Measurements from ENCODE around the gene C4orf50. TPM values are rescaled to one million over a fixed set of nuclear protein-coding genes. Genes with fewer than 3 reads are reported as not detected.
"Not testable (repeated sequence)": the region's sequence is repeated elsewhere in the genome, so short reads cannot be mapped to it uniquely, and the experiment has no call there.

C4orf50 gene
- total RNA-seq, 3 donors from 2014 or later: 0.03 to 0.11 (median 0.08) TPM

DNA sequence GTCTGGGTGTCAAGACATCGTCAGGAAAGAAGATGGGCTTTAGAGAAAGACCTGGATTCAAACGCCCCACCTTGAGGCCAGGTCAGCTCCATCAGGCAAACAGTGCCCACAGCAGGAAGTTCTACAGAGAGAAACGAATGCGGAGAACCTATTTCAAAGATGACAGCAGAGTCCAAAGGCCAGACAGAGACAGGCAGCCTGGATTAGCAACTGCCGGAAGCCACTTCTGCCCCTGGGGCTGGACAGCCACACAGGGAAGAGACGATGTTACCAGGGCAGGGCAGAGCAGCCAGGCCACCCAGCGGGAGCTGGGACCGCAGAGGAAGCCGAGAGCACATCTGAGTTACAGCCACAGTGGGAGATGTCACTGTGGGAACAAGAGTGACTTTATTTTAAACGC is 1.2 kb downstream of the C4orf50 start:
- Mint-ChIP-seq H3K27me3 (ENCODE audit: low read depth) (no peaks in the 10 kb centered on the region), H3K36me3 (ENCODE audit: insufficient read depth) (no peaks in the 10 kb centered on the region), H3K4me1 (ENCODE audit: low read depth) (no peaks in the 10 kb centered on the region), H3K4me3 (no peak overlapping the region), H3K9me3 (no peaks in the 10 kb centered on the region)
- no peak for DNase-seq
- ATAC-seq: no peak

DNA sequence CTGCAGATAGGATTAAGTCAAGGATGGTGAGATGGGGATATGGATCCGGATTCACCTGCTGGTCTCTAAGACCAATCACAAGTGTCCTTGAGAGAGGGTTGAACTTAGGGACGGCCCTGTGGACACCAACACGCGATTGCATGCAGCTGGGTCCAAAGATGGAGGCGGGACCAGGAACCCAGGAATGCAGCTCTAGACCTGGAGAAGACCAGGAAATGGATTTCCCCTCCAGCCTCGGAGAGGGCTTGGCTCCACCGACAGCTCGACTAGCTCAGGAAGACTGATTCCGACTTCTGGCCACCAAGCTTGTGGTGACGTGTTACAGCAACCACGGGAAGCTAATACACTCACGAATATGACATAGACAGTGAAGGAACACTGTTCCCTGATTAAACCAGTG is 4.7 kb downstream of the C4orf50 start:
- Mint-ChIP-seq H3K9me3 (no peaks in the 10 kb centered on the region), H3K4me3 (no peak overlapping the region), H3K4me1 (ENCODE audit: low read depth) (no peaks in the 10 kb centered on the region), H3K27me3 (ENCODE audit: low read depth) (peaks cover 22% of the 10 kb centered on the region), H3K36me3 (ENCODE audit: insufficient read depth) (no peaks in the 10 kb centered on the region)
- ATAC-seq (no peak), DNase-seq (no peak)

DNA sequence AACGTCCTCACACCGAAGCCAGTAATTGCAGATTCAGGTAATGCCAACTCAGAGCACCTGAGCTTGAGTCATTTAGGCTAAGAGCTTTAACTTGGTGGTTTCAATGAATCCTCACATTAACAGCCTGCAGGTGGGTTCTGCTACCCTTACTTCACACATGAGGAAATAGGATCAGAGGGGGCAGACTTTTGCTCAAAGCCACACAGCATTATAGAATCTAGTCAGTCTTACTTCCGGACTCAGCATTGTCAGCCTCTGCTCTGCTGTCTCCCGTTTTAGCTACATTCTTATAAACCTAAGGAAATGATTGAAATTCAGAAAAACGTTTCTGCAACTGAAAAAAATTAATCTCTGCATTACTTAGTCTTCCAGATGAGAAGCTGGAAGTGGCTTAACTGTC is 6.0 kb downstream of the C4orf50 start:
- H3K9me3 Mint-ChIP-seq: no peaks in the 10 kb centered on the region
- no peaks in the 10 kb centered on the region for H3K36me3 Mint-ChIP-seq (ENCODE audit: insufficient read depth)
- no peaks in the 10 kb centered on the region for H3K4me1 Mint-ChIP-seq (ENCODE audit: low read depth)
- no peak overlapping the region for H3K4me3 Mint-ChIP-seq
- no peak for ATAC-seq
- DNase-seq: no peak
- H3K27me3 Mint-ChIP-seq (ENCODE audit: low read depth): peaks cover 27% of the 10 kb centered on the region

DNA sequence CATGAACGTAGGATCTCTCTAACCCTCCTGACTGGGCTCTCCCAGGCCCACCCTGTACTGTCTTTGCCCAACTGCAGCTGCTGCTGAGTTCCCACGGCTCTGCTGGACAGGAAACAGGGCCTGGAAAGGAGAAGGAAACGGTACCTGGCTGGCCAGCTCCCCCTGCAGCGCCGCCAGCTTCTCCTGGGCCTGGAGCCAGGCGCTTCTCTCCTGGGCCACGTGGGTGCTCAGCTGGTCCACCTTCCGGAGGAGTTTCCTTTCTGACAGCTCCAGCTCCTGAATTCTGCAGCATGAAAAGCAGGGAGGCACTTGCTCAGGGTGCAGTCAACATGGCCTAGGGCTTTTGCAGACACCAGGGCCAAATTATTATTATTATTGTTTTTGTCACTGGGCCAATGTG is 6.5 kb downstream of the C4orf50 start:
- H3K9me3 Mint-ChIP-seq: no peaks in the 10 kb centered on the region
- no peak for DNase-seq
- H3K4me1 Mint-ChIP-seq (ENCODE audit: low read depth): no peaks in the 10 kb centered on the region
- H3K36me3 Mint-ChIP-seq (ENCODE audit: insufficient read depth): no peaks in the 10 kb centered on the region
- no peak overlapping the region for H3K4me3 Mint-ChIP-seq
- no peak for ATAC-seq
- H3K27me3 Mint-ChIP-seq (ENCODE audit: low read depth): peaks cover 29% of the 10 kb centered on the region

GRCh38 chr4:6011271-6011671 is 7.0 kb downstream of the C4orf50 start:
- H3K27me3 Mint-ChIP-seq (ENCODE audit: low read depth): peaks cover 29% of the 10 kb centered on the region
- no peak for ATAC-seq
- no peak for DNase-seq
- no peaks in the 10 kb centered on the region for H3K36me3 Mint-ChIP-seq (ENCODE audit: insufficient read depth)
- H3K4me1 Mint-ChIP-seq (ENCODE audit: low read depth): no peaks in the 10 kb centered on the region
- no peak overlapping the region for H3K4me3 Mint-ChIP-seq
- no peaks in the 10 kb centered on the region for H3K9me3 Mint-ChIP-seq

GRCh38 chr4:6010789-6011188 is 7.4 kb downstream of the C4orf50 start:
- Mint-ChIP-seq H3K9me3 (no peaks in the 10 kb centered on the region), H3K27me3 (ENCODE audit: low read depth) (peaks cover 29% of the 10 kb centered on the region), H3K36me3 (ENCODE audit: insufficient read depth) (no peaks in the 10 kb centered on the region), H3K4me1 (ENCODE audit: low read depth) (no peaks in the 10 kb centered on the region), H3K4me3 (no peak overlapping the region)
- ATAC-seq: no peak
- no peak for DNase-seq

GRCh38 chr4:6009452-6009851 is 8.8 kb downstream of the C4orf50 start:
- Mint-ChIP-seq H3K4me3 (no peak overlapping the region), H3K4me1 (ENCODE audit: low read depth) (no peaks in the 10 kb centered on the region), H3K27me3 (ENCODE audit: low read depth) (peaks cover 29% of the 10 kb centered on the region), H3K9me3 (no peaks in the 10 kb centered on the region), H3K36me3 (ENCODE audit: insufficient read depth) (no peaks in the 10 kb centered on the region)
- DNase-seq (no peak), ATAC-seq (no peak)

- H3K27me3 Mint-ChIP-seq (ENCODE audit: low read depth): peaks cover 29% of the 10 kb centered on the region
- no peak overlapping the region for H3K4me3 Mint-ChIP-seq
- no peaks in the 10 kb centered on the region for H3K9me3 Mint-ChIP-seq
- H3K36me3 Mint-ChIP-seq (ENCODE audit: insufficient read depth): no peaks in the 10 kb centered on the region
- ATAC-seq: no peak
- no peak for DNase-seq
- H3K4me1 Mint-ChIP-seq (ENCODE audit: low read depth): no peaks in the 10 kb centered on the region
Observed at GRCh38 chr4:6008766-6009385, 9.4 kb downstream of the C4orf50 start.

- Mint-ChIP-seq H3K4me3 (no peak overlapping the region), H3K27me3 (ENCODE audit: low read depth) (peaks cover 29% of the 10 kb centered on the region), H3K36me3 (ENCODE audit: insufficient read depth) (no peaks in the 10 kb centered on the region), H3K4me1 (ENCODE audit: low read depth) (no peaks in the 10 kb centered on the region), H3K9me3 (no peaks in the 10 kb centered on the region)
- DNase-seq (no peak), ATAC-seq (no peak)
Observed at GRCh38 chr4:6008092-6008551, 10.1 kb downstream of the C4orf50 start.

GRCh38 chr4:6005175-6005574 is 13.1 kb downstream of the C4orf50 start:
- Mint-ChIP-seq H3K9me3 (no peaks in the 10 kb centered on the region), H3K36me3 (ENCODE audit: insufficient read depth) (no peaks in the 10 kb centered on the region), H3K27me3 (ENCODE audit: low read depth) (peaks cover 19% of the 10 kb centered on the region), H3K4me3 (no peak overlapping the region), H3K4me1 (ENCODE audit: low read depth) (no peaks in the 10 kb centered on the region)
- ATAC-seq (no peak), DNase-seq (no peak)

- H3K4me1 Mint-ChIP-seq (ENCODE audit: low read depth); H3K4me3 Mint-ChIP-seq; ATAC-seq; H3K36me3 Mint-ChIP-seq (ENCODE audit: insufficient read depth); H3K9me3 Mint-ChIP-seq; DNase-seq: not testable (repeated sequence)
- H3K27me3 Mint-ChIP-seq (ENCODE audit: low read depth): peaks cover 11% of the 10 kb centered on the region
Observed at GRCh38 chr4:6003485-6003884, 14.7 kb downstream of the C4orf50 start.

- H3K36me3 Mint-ChIP-seq (ENCODE audit: insufficient read depth): no peaks in the 10 kb centered on the region
- no peak overlapping the region for H3K4me3 Mint-ChIP-seq
- H3K9me3 Mint-ChIP-seq: no peaks in the 10 kb centered on the region
- ATAC-seq: no peak
- DNase-seq: no peak
- peaks cover 2% of the 10 kb centered on the region for H3K4me1 Mint-ChIP-seq (ENCODE audit: low read depth)
- peaks cover 9% of the 10 kb centered on the region for H3K27me3 Mint-ChIP-seq (ENCODE audit: low read depth)
Observed at GRCh38 chr4:6002926-6003325, 15.3 kb downstream of the C4orf50 start.

DNA sequence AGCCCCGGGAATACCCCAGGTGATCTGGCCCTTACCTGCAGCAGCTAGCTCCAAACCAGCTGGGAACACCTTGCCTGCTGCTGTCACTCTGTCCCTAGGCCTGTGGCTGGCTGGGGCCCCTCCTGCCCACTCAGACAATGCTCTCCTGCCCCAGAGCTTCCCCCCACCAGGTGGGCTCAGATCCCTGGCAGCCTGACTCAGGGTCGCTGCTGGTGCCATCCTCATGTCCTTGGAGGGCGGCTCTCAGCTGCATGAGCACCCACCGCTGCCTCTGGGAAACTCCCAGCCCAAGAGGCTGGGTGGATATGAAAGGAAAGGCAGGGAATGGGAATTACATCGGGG is 15.8 kb downstream of the C4orf50 start:
- H3K4me1 Mint-ChIP-seq (ENCODE audit: low read depth): peaks cover 2% of the 10 kb centered on the region
- no peak for DNase-seq
- peaks cover 8% of the 10 kb centered on the region for H3K27me3 Mint-ChIP-seq (ENCODE audit: low read depth)
- H3K9me3 Mint-ChIP-seq: no peaks in the 10 kb centered on the region
- no peak overlapping the region for H3K4me3 Mint-ChIP-seq
- no peak for ATAC-seq
- H3K36me3 Mint-ChIP-seq (ENCODE audit: insufficient read depth): no peaks in the 10 kb centered on the region

- DNase-seq: no peak
Observed at GRCh38 chr4:6001680-6002491, 16.3 kb downstream of the C4orf50 start.

DNA sequence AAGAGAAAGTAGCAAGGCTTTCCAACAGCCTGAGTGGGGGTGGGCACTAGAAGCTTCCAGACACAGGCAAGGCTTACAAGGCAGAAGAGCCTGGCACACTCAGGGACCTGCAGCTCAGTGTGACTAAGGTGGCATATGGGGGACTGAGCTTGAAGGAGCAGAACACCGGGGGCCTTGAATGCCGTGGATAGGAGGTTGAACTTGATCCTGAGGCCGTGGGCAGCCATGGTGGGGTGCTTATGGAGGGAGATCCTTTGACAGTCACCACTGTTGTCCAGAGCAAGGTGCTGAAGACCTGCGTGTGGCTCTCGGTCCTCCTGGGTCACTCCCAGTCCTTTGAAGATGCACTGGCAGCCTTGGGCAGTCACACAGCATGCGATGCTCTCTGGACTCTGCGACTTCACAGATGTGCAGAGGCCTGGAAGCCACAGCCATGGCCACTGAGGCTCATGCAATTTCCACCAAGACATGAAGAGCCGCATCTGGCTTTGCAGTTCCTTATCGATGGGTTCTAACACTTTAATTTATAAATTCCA is 18.3 kb downstream of the C4orf50 start:
- no peaks in the 10 kb centered on the region for H3K9me3 Mint-ChIP-seq
- ATAC-seq (no peak), DNase-seq (no peak)
- peaks cover 2% of the 10 kb centered on the region for H3K4me1 Mint-ChIP-seq (ENCODE audit: low read depth)
- H3K4me3 Mint-ChIP-seq: no peak overlapping the region
- no peaks in the 10 kb centered on the region for H3K36me3 Mint-ChIP-seq (ENCODE audit: insufficient read depth)
- H3K27me3 Mint-ChIP-seq (ENCODE audit: low read depth): peaks cover 13% of the 10 kb centered on the region

More at GRCh38 chr4:6001680-6002491, 16.3 kb downstream of the C4orf50 start:
- Mint-ChIP-seq H3K27me3 (ENCODE audit: low read depth) (peaks cover 7% of the 10 kb centered on the region), H3K36me3 (ENCODE audit: insufficient read depth) (no peaks in the 10 kb centered on the region), H3K4me1 (ENCODE audit: low read depth) (peaks cover 2% of the 10 kb centered on the region), H3K9me3 (no peaks in the 10 kb centered on the region), H3K4me3 (no peak overlapping the region)
- ATAC-seq: no peak

Measured in activated T-cell treated with anti-CD3 and anti-CD28 coated beads, Interleukin-2, amount 50 U/mL, for 4 hours (primary cell).